Stimulated activated effector memory CD8-positive, alpha-beta T cell treated with anti-CD3 and anti-CD28 coated beads, Interleukin-12 subunit alpha, Interleukin-12 subunit beta, amount 100 ng/mL, for 72 hours (primary cell): ENCODE results near the gene GAL.
"Not testable (repeated sequence)": the region's sequence is repeated elsewhere in the genome, so short reads cannot be mapped to it uniquely, and the experiment has no call there.

Source experiments
- ATAC-seq: fragments of 150-1000 bp; cut with Tn5 transposase; 2 replicates; pipeline ENCODE4 v1.10.0; 2021
- DNase-seq, 2 donors: peaks; one replicate each; pipeline ENCODE4 v3.0.0; 2021 to 2022; ENCODE audit warnings: low spot score in 2 of 2
- H3K27ac Mint-ChIP-seq: one replicate; pipeline ENCODE4 v1.8.0; 2022; ENCODE audit warnings: mild to moderate bottlenecking, mixed read lengths
- H3K36me3 Mint-ChIP-seq: one replicate; pipeline ENCODE4 v1.8.0; 2022; ENCODE audit warnings: mild to moderate bottlenecking, mixed read lengths
- H3K4me1 Mint-ChIP-seq: one replicate; pipeline ENCODE4 v1.8.0; 2022; ENCODE audit warnings: mixed read lengths
- H3K4me3 Mint-ChIP-seq: one replicate; pipeline ENCODE4 v1.8.0; 2022; ENCODE audit warnings: mild to moderate bottlenecking, mixed read lengths
- H3K9me3 Mint-ChIP-seq: one replicate; pipeline ENCODE4 v1.8.0; 2022; ENCODE audit warnings: mixed read lengths

Gene GAL

GRCh38 chr11:68684385-68685356, at the start of gene GAL:
Gene GAL, plus strand, starts transcription at chr11:68684544. Its CDS starts 380 bp downstream, at chr11:68684924.
- Mint-ChIP-seq H3K4me3 (no peak within 1 kb of the TSS), H3K36me3 (no peaks in the 10 kb centered on the region), H3K4me1 (peaks cover 10% of the 10 kb centered on the region), H3K9me3 (no peaks in the 10 kb centered on the region), H3K27ac (no peak within 1 kb of the TSS)
- DNase-seq (no peak), ATAC-seq (peak; percentile 56)

DNA sequence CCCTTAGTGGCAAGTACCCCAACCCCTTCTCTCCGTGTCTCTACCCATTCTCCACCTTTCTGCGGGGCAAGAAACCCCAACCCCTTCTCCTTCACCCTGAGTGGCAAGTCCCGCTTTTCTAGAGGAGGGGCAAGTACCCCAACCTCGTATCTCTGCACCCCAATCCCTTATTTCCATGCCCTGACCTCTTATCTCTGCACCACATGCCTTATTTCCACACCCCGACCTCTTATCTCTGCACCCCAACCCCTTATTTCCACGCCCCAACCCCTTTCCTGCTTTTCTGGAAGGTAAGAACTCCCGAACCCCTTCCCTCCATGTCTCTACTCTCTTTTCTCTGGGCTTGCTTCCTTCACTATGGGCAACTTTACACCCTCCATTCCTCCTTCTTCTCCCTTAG, 49.7 kb upstream of the GAL start:
- H3K4me3 Mint-ChIP-seq, H3K4me1 Mint-ChIP-seq: not testable (repeated sequence)

GRCh38 chr11:68635172-68635571, 49.2 kb upstream of the GAL start:
- H3K9me3 Mint-ChIP-seq, H3K4me3 Mint-ChIP-seq, H3K27ac Mint-ChIP-seq, DNase-seq, ATAC-seq, H3K4me1 Mint-ChIP-seq, H3K36me3 Mint-ChIP-seq: not testable (repeated sequence)

More for the DNA sequence above, 49.7 kb upstream of the GAL start:
- not testable (repeated sequence) for H3K36me3 Mint-ChIP-seq, ATAC-seq, H3K27ac Mint-ChIP-seq, DNase-seq, H3K9me3 Mint-ChIP-seq

GRCh38 chr11:68635883-68636282, 48.5 kb upstream of the GAL start:
- H3K9me3 Mint-ChIP-seq, H3K27ac Mint-ChIP-seq, H3K36me3 Mint-ChIP-seq, H3K4me1 Mint-ChIP-seq, DNase-seq, ATAC-seq, H3K4me3 Mint-ChIP-seq: not testable (repeated sequence)

GRCh38 chr11:68639322-68639721, 45.0 kb upstream of the GAL start:
- not testable (repeated sequence) for H3K4me1 Mint-ChIP-seq, H3K27ac Mint-ChIP-seq, H3K4me3 Mint-ChIP-seq, H3K9me3 Mint-ChIP-seq, DNase-seq, H3K36me3 Mint-ChIP-seq, ATAC-seq

- Mint-ChIP-seq H3K9me3 (peaks cover 11% of the 10 kb centered on the region), H3K36me3 (no peaks in the 10 kb centered on the region), H3K4me1 (no peaks in the 10 kb centered on the region), H3K27ac (no peak overlapping the region), H3K4me3 (no peak overlapping the region)
- DNase-seq (no peak), ATAC-seq (no peak)
Observed at GRCh38 chr11:68641880-68642279, 42.5 kb upstream of the GAL start.

GRCh38 chr11:68643585-68643984, 40.8 kb upstream of the GAL start:
- Mint-ChIP-seq H3K9me3 (peaks cover 15% of the 10 kb centered on the region), H3K4me1 (no peaks in the 10 kb centered on the region), H3K36me3 (no peaks in the 10 kb centered on the region), H3K27ac (no peak overlapping the region), H3K4me3 (no peak overlapping the region)
- no peak for DNase-seq
- ATAC-seq, result no peak

DNA sequence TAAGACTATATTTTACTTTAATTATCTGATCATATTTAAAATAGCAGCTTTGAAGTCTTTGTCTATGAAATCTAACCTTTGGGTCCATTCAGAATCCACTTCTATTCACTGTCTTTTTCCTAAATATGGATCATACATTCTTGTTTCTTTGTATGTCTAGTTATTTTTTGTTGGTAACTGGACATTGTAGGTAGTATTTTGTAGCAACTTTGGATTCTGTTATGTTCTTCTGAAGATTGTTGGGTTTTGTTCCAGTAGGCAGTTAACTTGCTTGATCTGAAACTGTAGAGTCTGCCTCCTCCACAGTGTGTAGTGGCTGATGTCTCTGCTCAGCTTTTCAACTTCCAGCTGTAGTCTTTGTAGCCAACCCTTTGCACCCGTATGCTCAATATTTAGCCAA, 37.5 kb upstream of the GAL start:
- DNase-seq (no peak), ATAC-seq (no peak)
- Mint-ChIP-seq H3K4me1 (no peaks in the 10 kb centered on the region), H3K36me3 (no peaks in the 10 kb centered on the region), H3K9me3 (peaks cover 15% of the 10 kb centered on the region), H3K4me3 (no peak overlapping the region), H3K27ac (no peak overlapping the region)

GRCh38 chr11:68649851-68650555, 34.3 kb upstream of the GAL start:
- DNase-seq (no peak), ATAC-seq (no peak)
- no peak overlapping the region for H3K27ac Mint-ChIP-seq
- H3K4me1 Mint-ChIP-seq, result no peaks in the 10 kb centered on the region
- peaks cover 9% of the 10 kb centered on the region for H3K9me3 Mint-ChIP-seq
- H3K4me3 Mint-ChIP-seq, result no peak overlapping the region
- H3K36me3 Mint-ChIP-seq, result no peaks in the 10 kb centered on the region

- ATAC-seq, result no peak
- Mint-ChIP-seq H3K4me3 (no peak overlapping the region), H3K36me3 (no peaks in the 10 kb centered on the region), H3K27ac (no peak overlapping the region), H3K4me1 (no peaks in the 10 kb centered on the region), H3K9me3 (peaks cover 9% of the 10 kb centered on the region)
- DNase-seq, result no peak
Observed at GRCh38 chr11:68650801-68651200, 33.5 kb upstream of the GAL start.

GRCh38 chr11:68651208-68651984, 32.9 kb upstream of the GAL start:
- H3K27ac Mint-ChIP-seq, result no peak overlapping the region
- ATAC-seq (no peak), DNase-seq (no peak)
- H3K9me3 Mint-ChIP-seq, result peaks cover 7% of the 10 kb centered on the region
- no peak overlapping the region for H3K4me3 Mint-ChIP-seq
- no peaks in the 10 kb centered on the region for H3K4me1 Mint-ChIP-seq
- H3K36me3 Mint-ChIP-seq, result no peaks in the 10 kb centered on the region

GRCh38 chr11:68651985-68652682, 32.2 kb upstream of the GAL start:
- ATAC-seq (no peak), DNase-seq (no peak)
- H3K4me3 Mint-ChIP-seq, result no peak overlapping the region
- H3K27ac Mint-ChIP-seq, result no peak overlapping the region
- H3K4me1 Mint-ChIP-seq, result no peaks in the 10 kb centered on the region
- H3K36me3 Mint-ChIP-seq, result no peaks in the 10 kb centered on the region
- H3K9me3 Mint-ChIP-seq, result peaks cover 4% of the 10 kb centered on the region

GRCh38 chr11:68652683-68653156, 31.6 kb upstream of the GAL start:
- ATAC-seq (no peak), DNase-seq (no peak)
- no peaks in the 10 kb centered on the region for H3K36me3 Mint-ChIP-seq
- H3K9me3 Mint-ChIP-seq, result no peaks in the 10 kb centered on the region
- H3K4me1 Mint-ChIP-seq, result no peaks in the 10 kb centered on the region
- no peak overlapping the region for H3K4me3 Mint-ChIP-seq
- no peak overlapping the region for H3K27ac Mint-ChIP-seq

- no peak overlapping the region for H3K27ac Mint-ChIP-seq
- no peaks in the 10 kb centered on the region for H3K4me1 Mint-ChIP-seq
- H3K4me3 Mint-ChIP-seq, result no peak overlapping the region
- DNase-seq (no peak), ATAC-seq (no peak)
- H3K9me3 Mint-ChIP-seq, result no peaks in the 10 kb centered on the region
- H3K36me3 Mint-ChIP-seq, result no peaks in the 10 kb centered on the region
Observed at GRCh38 chr11:68653486-68654430, 30.6 kb upstream of the GAL start.
